Stomach smooth muscle (tissue), 2 donors: Measurements from ENCODE around the gene TTLL3.
A peak's percentile ranks its signal among the peaks of the same experiment; 100 is the strongest.
"Not testable (repeated sequence)": the region's sequence is repeated elsewhere in the genome, so short reads cannot be mapped to it uniquely, and the experiment has no call there.

Experiments
- H3K27ac ChIP-seq: one replicate; pipeline ENCODE4 v1.7.0; 2013; ENCODE audit warnings: mild to moderate bottlenecking, low read length, inconsistent platforms
- H3K27me3 ChIP-seq, 2 donors: one replicate each; pipeline ENCODE4 v1.7.0; 2013; ENCODE audit warnings: low read length in 2 of 2; ENCODE audit not compliant: insufficient read depth in 2 of 2, control insufficient read depth in 1 of 2
- H3K36me3 ChIP-seq, 2 donors: one replicate each; pipeline ENCODE4 v1.7.0; 2013; ENCODE audit warnings: low read length in 2 of 2; ENCODE audit not compliant: control insufficient read depth in 2 of 2, insufficient read depth in 2 of 2
- H3K4me1 ChIP-seq: one replicate; pipeline ENCODE4 v1.7.0; 2013; ENCODE audit warnings: low read length; ENCODE audit not compliant: control insufficient read depth, insufficient read depth
- H3K4me3 ChIP-seq, 2 donors: one replicate each; pipeline ENCODE4 v1.7.0; 2013; ENCODE audit warnings: low read length in 2 of 2
- H3K9ac ChIP-seq, 2 donors: one replicate each; pipeline ENCODE4 v1.7.0; 2013; ENCODE audit warnings: low read length in 2 of 2, mild to moderate bottlenecking in 1 of 2
- H3K9me3 ChIP-seq, 2 donors: one replicate each; pipeline ENCODE4 v1.7.0; 2013; ENCODE audit warnings: low read length in 2 of 2; ENCODE audit not compliant: control insufficient read depth in 2 of 2
- donor health status: healthy.
- donor health status: Pancreatic carcinoma.

The TTLL3 gene

DNA sequence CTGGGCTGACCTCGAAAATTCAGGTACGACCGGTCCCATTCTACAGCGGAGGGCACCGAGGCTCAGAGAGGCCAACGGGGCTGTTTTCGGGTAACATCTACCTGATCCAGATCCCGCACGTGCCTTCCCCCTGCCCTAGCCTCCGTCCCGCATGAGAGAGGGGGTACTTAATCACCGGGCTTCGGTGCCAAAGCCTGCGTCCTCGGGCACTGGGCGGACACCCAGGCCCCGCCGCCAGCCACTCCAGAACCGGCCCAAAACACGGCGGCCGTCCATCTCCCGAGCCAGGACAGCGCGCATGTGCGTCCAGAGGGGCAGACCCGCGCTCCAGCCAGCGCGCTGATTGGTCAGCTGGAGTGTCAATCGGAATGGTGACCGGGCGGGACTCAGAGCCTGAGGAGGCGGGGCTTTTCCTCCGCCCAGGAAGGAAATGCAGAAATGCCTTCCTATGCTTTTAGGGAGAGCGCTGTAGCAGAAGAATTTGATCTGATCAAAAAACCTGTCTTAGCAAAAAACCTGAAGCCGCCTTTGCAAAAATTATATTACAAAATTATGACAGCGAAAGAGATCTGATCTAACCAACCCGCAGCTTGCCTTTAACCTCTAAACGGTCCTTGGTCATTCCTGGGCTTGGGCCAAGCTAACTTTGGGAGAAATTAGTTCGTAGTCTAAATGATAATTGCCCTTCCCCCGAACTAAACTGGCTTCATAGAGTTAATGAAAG, 33.8 kb downstream of the TTLL3 start, which contains the start of gene RPUSD3:
RPUSD3 (minus strand) TSS at position 294 of the 724 bp plus-strand sequence; CDS start at position 276, 18 bp downstream.
- Histone ChIP-seq H3K27ac (peak within 1 kb of the TSS; percentile 70), H3K9me3 (no peaks in the 10 kb centered on the region), H3K4me1 (peaks cover 6% of the 10 kb centered on the region), H3K36me3 (peaks cover 20 to 22% of the 10 kb centered on the region in 2 donors), H3K27me3 (no peaks in the 10 kb centered on the region), H3K9ac (peak within 1 kb of the TSS; percentile 84 to 93), H3K4me3 (peak within 1 kb of the TSS; percentile 94)

DNA sequence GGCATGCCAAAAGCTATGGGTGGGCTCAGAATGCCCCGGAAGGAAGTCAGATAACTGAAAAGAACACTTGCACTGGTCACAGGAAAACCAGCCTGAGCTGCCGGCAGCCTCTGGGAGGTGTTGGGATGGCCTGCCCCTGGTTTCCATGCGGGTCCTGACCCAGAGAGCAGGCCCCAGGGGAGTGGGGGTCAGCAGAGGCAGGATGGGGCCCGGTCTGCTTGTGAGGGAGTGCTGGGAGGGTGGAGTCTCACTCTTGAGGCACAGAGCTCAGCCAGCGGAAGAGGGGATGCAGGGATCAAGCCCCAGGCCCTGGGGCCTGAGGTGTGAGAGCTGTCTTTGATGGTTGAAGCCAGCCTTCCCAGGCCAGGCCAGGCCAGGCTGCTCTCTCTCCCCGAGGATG, 36.2 kb downstream of the TTLL3 start:
- H3K27ac ChIP-seq = no peak overlapping the region
- H3K27me3 ChIP-seq = no peaks in the 10 kb centered on the region
- no peak overlapping the region for H3K9ac ChIP-seq
- peaks cover 5 to 7% of the 10 kb centered on the region in 2 donors for H3K36me3 ChIP-seq
- H3K4me3 ChIP-seq = no peak overlapping the region
- no peaks in the 10 kb centered on the region for H3K9me3 ChIP-seq
- H3K4me1 ChIP-seq = peaks cover 6% of the 10 kb centered on the region

DNA sequence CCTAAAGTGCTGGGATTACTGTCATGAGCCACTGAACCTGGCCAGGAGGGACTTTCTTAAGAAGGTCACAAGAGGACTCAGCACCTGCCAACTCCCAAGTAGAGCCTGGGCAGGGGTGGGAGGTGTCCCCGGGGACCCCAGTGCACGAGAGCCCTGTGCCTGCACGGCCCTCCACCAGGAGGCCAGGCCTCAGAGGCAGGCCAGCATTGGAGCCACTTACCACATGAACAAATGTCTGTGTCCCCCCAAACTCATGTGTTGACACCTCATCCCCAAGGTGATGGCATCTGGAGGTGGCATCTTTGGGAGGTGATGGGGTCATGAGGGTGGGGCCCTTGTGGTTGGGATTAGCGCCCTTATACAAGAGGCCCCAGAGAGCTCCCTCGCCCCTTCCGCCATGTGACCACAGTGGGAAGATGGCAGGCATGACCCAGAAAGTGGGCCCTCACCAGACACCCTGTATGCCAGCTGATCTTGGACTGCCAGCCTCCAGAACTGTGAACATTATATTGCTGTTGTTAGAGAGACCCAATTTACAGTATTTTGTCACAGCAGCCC, 36.9 kb downstream of the TTLL3 start:
- Histone ChIP-seq H3K9ac (no peak overlapping the region), H3K9me3 (no peaks in the 10 kb centered on the region), H3K4me3 (no peak overlapping the region), H3K27ac (no peak overlapping the region), H3K27me3 (no peaks in the 10 kb centered on the region), H3K4me1 (peaks cover 6% of the 10 kb centered on the region), H3K36me3 (no peaks in the 10 kb centered on the region)

DNA sequence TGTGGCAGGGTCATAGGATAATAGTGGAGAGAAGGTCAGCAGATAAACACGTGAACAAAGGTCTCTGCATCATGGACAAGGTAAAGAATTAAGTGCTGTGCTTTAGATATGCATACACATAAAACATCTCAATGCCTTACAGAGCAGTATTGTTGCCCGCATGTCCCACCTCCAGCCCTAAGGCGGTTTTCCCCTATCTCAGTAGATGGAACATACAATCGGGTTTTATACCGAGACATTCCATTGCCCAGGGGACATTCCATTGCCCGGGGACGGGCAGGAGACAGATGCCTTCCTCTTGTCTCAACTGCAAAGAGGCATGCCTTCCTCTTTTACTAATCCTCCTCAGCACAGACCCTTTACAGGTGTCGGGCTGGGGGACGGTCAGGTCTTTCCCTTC, 37.8 kb downstream of the TTLL3 start:
- H3K36me3 ChIP-seq, H3K27me3 ChIP-seq, H3K9me3 ChIP-seq, H3K4me3 ChIP-seq, H3K4me1 ChIP-seq, H3K27ac ChIP-seq, H3K9ac ChIP-seq: not testable (repeated sequence)

DNA sequence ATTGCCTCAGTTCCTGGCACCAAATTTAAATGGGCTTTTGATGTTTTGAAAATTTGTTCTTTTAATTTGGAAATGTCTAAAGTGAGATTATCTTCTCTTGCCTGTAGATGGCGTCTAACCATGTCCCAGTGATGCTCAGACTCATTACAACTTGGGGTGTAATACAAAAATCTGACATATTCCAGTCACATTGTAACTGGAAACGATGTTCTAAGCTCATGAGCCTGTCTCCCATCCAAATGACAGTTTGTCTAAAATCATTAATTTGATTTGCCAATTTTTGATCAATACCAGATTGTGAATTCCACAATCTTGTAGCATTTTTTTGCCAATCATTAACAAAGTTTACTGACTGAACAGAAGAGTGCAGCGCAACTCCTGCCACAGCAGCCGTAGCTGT, 38.8 kb downstream of the TTLL3 start:
- H3K27ac ChIP-seq = not testable (repeated sequence)

DNA sequence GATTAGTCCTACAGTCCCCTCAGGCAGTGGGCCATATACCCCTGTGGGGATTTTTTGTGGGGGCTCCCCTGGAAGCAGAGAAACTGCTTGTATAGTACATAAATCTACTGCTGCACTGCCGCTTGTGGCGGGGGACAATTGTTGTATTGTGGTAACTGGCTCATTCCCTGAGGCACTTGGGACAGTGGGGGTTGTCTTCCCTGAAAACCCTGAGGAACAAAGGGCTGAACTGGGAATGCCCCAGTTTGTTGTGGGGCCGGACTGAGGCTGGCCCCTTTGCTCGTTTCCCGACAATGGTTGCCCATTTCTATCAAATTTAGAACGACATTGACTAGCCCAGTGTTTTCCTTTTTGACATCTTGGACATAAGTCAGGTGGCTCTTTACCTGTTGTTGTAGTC, 41.3 kb downstream of the TTLL3 start:
- not testable (repeated sequence) for H3K9me3 ChIP-seq

More for the DNA sequence above, 38.8 kb downstream of the TTLL3 start:
- H3K9me3 ChIP-seq, H3K27me3 ChIP-seq, H3K4me3 ChIP-seq, H3K9ac ChIP-seq, H3K4me1 ChIP-seq, H3K36me3 ChIP-seq: not testable (repeated sequence)

DNA sequence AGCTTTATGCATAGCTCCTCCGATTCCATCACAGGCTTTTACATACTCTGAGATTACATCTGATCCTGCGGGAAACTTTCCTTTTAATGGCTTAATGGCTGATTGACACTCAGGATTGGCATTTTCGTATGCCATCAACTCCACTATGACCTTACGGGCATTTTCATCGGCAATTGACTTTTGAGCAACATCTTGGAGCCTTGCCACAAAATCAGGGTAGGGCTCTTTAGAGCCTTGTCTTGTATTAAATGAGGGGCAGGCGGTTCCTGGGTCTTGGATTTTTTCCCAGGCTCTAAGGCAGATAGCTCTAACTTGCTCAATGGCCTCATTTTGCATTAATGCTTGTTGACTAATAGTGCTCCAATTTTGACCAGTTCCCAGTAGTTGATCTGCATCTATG, 41.9 kb downstream of the TTLL3 start:
- H3K4me3 ChIP-seq, H3K27ac ChIP-seq, H3K9me3 ChIP-seq, H3K4me1 ChIP-seq, H3K27me3 ChIP-seq, H3K9ac ChIP-seq, H3K36me3 ChIP-seq: not testable (repeated sequence)

More for the DNA sequence above, 41.3 kb downstream of the TTLL3 start:
- not testable (repeated sequence) for H3K36me3 ChIP-seq, H3K4me3 ChIP-seq, H3K4me1 ChIP-seq, H3K27ac ChIP-seq, H3K27me3 ChIP-seq, H3K9ac ChIP-seq

DNA sequence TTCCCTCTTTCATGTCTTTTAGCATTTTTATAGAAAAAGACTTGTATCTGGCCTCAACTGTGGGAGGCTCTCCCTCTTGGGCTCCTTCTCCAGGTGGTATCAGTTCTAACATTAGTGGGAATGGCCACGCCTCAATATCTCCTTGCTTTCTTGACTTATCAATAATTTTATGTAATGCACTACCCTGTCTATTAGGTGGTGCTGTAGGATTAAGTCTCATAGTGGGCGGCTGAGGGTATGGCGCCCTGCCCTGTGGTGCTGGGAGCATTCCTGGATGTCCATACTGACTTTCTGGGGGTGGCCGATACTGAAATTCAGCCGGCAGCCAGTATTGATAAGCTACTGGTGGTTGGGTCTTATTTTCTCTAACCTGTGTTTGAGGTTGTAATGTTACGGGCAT, 42.5 kb downstream of the TTLL3 start:
- no peak overlapping the region for H3K4me3 ChIP-seq
- no peak overlapping the region for H3K9ac ChIP-seq

DNA sequence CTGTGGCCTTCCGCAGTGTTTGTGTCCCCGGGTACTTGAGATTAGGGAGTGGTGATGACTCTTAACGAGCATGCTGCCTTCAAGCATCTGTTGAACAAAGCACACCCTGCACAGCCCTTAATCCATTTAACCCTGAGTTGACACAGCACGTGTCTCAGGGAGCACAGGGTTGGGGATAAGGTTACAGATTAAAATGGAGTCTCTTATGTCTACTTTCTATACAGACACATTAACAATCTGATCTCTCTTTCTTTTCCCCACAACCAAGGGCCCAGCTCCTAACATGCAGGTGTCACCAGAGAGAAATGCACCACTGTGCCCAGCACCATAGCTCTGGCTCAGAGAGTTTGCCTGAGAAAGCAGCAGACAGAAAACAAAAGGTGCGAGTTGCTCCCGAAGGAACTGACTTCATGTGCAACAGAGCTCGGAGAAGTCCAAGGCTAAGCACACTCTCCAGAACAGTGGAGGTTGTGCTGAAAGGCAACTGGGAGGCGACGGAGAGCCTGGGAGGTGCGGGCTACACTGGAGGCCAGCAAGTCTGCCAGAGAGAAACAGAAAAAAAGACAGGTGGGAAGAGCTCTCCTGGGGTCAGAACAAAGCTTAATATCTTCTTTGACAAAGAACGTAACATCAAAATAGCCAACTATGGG, 44.4 kb downstream of the TTLL3 start:
- H3K27ac ChIP-seq, H3K9me3 ChIP-seq, H3K4me1 ChIP-seq, H3K9ac ChIP-seq, H3K4me3 ChIP-seq, H3K27me3 ChIP-seq, H3K36me3 ChIP-seq: not testable (repeated sequence)

More for the DNA sequence above, 42.5 kb downstream of the TTLL3 start:
- no peaks in the 10 kb centered on the region for H3K9me3 ChIP-seq
- H3K4me1 ChIP-seq = no peaks in the 10 kb centered on the region
- H3K36me3 ChIP-seq = no peaks in the 10 kb centered on the region
- H3K27me3 ChIP-seq = no peaks in the 10 kb centered on the region
- no peak overlapping the region for H3K27ac ChIP-seq

DNA sequence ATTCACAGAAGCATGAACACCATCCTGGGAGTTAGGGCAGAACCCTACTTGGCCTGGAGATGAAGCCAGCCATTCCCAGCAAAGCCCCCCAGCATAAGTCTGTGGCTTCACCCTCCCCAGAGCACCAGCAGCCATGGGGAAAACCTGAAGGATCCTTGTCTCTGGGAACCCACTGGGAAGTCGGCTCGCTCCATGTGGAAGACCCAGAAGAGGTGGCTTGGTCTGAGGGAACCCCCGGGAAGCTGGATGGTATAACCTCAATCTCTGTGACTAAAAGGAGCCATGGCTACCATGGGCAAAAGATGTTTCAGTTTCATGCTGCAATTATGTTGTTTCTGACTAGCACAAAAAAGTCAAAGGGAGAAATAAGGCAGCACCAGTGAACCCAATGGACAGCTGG, 45.5 kb downstream of the TTLL3 start:
- no peak overlapping the region for H3K9ac ChIP-seq
- H3K27ac ChIP-seq = no peak overlapping the region
- H3K4me3 ChIP-seq = no peak overlapping the region

DNA sequence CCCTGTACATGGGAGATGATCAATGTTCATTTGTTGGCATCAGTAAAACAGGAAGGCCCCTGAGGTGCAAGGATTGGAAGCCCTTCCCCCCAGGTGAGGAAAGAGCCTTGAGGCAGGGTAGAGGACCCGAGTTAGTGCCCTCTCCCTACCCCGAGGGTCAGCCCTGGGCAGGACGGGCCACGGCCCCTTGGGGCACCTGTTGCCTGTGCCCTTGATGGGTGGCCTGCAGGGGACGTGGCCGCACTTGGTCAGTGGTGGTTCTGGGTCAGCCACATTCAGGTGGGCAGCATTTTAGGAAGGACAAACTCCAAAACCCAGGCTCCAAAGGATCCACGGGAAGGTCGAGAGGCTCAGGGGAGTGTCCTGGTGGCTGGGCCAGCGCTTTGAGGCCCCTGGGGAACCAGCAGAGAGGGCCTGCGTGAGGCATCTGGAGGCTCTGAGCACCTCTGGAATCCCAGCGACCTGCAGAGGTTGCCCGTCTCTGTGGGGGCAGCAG, 49.5 kb downstream of the TTLL3 start:
- peaks cover 13% of the 10 kb centered on the region for H3K4me1 ChIP-seq
- H3K4me3 ChIP-seq = no peak overlapping the region
- no peaks in the 10 kb centered on the region for H3K27me3 ChIP-seq
- H3K9ac ChIP-seq = no peak overlapping the region
- no peak overlapping the region for H3K27ac ChIP-seq
- no peaks in the 10 kb centered on the region for H3K9me3 ChIP-seq
- no peaks in the 10 kb centered on the region for H3K36me3 ChIP-seq

More for the DNA sequence above, 45.5 kb downstream of the TTLL3 start:
- H3K4me1 ChIP-seq = no peaks in the 10 kb centered on the region
- no peaks in the 10 kb centered on the region for H3K36me3 ChIP-seq
- H3K9me3 ChIP-seq = no peaks in the 10 kb centered on the region
- H3K27me3 ChIP-seq = no peaks in the 10 kb centered on the region
